HepG2 (cell line): Measurements from ENCODE around the gene BTF3L4. TPM values are rescaled to one million over a fixed set of nuclear protein-coding genes. Genes with fewer than 3 reads are reported as not detected.

Experiments
- BORCS8-MEF2B ChIP-seq: sonication (generic); formaldehyde crosslinking; IDR thresholded peaks from 2 replicates; pipeline ENCODE4 v1.8.0; 2022; ENCODE audit warnings: mild to moderate bottlenecking, missing genetic modification reagents
- CHD2 ChIP-seq: IDR thresholded peaks from 2 replicates; pipeline ENCODE4 v1.6.1; 2011; ENCODE audit warnings: low read depth, low read length, improper control_type of control experiment
- HMG20A ChIP-seq: IDR thresholded peaks from 2 replicates; pipeline ENCODE4 v1.6.1; 2016; ENCODE audit warnings: borderline replicate concordance
- KDM5B ChIP-seq: sonication (generic); formaldehyde crosslinking; IDR thresholded peaks from 2 replicates; pipeline ENCODE4 v1.4.0; 2020; ENCODE audit warnings: missing genetic modification reagents, mild to moderate bottlenecking, borderline replicate concordance
- KLF11 ChIP-seq: IDR thresholded peaks from 2 replicates; pipeline ENCODE4 v1.6.1; 2016; ENCODE audit warnings: missing compliant biosample characterization
- KMT2B ChIP-seq: IDR thresholded peaks from 2 replicates; pipeline ENCODE4 v1.6.1; 2016; ENCODE audit warnings: missing genetic modification reagents, missing compliant biosample characterization
- PHF21A ChIP-seq: sonication (generic); formaldehyde crosslinking; IDR thresholded peaks from 2 replicates; pipeline ENCODE4 v1.5.0; 2020; ENCODE audit warnings: mild to moderate bottlenecking, missing genetic modification reagents
- PLSCR1 ChIP-seq: sonication (generic); formaldehyde crosslinking; IDR thresholded peaks from 2 replicates; pipeline ENCODE4 v1.5.0; 2020; ENCODE audit warnings: missing genetic modification reagents, mild to moderate bottlenecking, borderline replicate concordance
- REL ChIP-seq: sonication (generic); formaldehyde crosslinking; conservative IDR thresholded peaks from 2 replicates; pipeline ENCODE4 v1.8.0; 2022; ENCODE audit warnings: mild to moderate bottlenecking, missing genetic modification reagents, moderate library complexity
- SP2 ChIP-seq: sonication (generic); formaldehyde crosslinking; IDR thresholded peaks from 2 replicates; pipeline ENCODE4 v1.5.1; 2020; ENCODE audit warnings: mild to moderate bottlenecking, missing genetic modification reagents
- TFDP1 ChIP-seq: IDR thresholded peaks from 2 replicates; pipeline ENCODE4 v1.6.1; 2016; ENCODE audit warnings: missing compliant biosample characterization, missing genetic modification reagents, borderline replicate concordance
- TGIF2 ChIP-seq: IDR thresholded peaks from 2 replicates; pipeline ENCODE4 v1.6.1; 2016; ENCODE audit warnings: control low read depth, missing compliant biosample characterization
- ZFX ChIP-seq: sonication (generic); formaldehyde crosslinking; IDR thresholded peaks from 2 replicates; pipeline ENCODE4 v1.4.0; 2020; ENCODE audit warnings: mild to moderate bottlenecking, low read depth, missing genetic modification reagents, moderate library complexity
- ZMYM4 ChIP-seq: sonication (generic); formaldehyde crosslinking; IDR thresholded peaks from 2 replicates; pipeline ENCODE4 v1.8.1; 2023; ENCODE audit warnings: mild to moderate bottlenecking, missing genetic modification reagents
- ZNF136 ChIP-seq: sonication (generic); formaldehyde crosslinking; IDR thresholded peaks from 2 replicates; pipeline ENCODE4 v1.8.1; 2022; ENCODE audit warnings: low read depth, mild to moderate bottlenecking, moderate library complexity, missing genetic modification reagents
- ZNF224 ChIP-seq: sonication (generic); formaldehyde crosslinking; IDR thresholded peaks from 2 replicates; pipeline ENCODE4 v1.5.0; 2020; ENCODE audit warnings: mild to moderate bottlenecking, missing genetic modification reagents
- ZNF232 ChIP-seq: sonication (generic); formaldehyde crosslinking; IDR thresholded peaks from 2 replicates; pipeline ENCODE4 v1.4.0; 2020; ENCODE audit warnings: missing genetic modification reagents, borderline replicate concordance
- ZNF333 ChIP-seq: sonication (generic); formaldehyde crosslinking; IDR thresholded peaks from 2 replicates; pipeline ENCODE4 v1.4.0; 2020; ENCODE audit warnings: mild to moderate bottlenecking, missing genetic modification reagents, borderline replicate concordance
- ZNF337 ChIP-seq: sonication (generic); formaldehyde crosslinking; IDR thresholded peaks from 2 replicates; pipeline ENCODE4 v1.5.1; 2020; ENCODE audit warnings: missing genetic modification reagents, low read depth, mild to moderate bottlenecking, borderline replicate concordance
- ZNF383 ChIP-seq: sonication (generic); formaldehyde crosslinking; IDR thresholded peaks from 2 replicates; pipeline ENCODE4 v1.4.0; 2020; ENCODE audit warnings: missing genetic modification reagents, mild to moderate bottlenecking, borderline replicate concordance
- ZNF678 ChIP-seq: sonication (generic); formaldehyde crosslinking; IDR thresholded peaks from 2 replicates; pipeline ENCODE4 v1.4.0; 2020; ENCODE audit warnings: mild to moderate bottlenecking, missing genetic modification reagents
- ZNF7 ChIP-seq: IDR thresholded peaks from 2 replicates; pipeline ENCODE4 v1.6.1; 2016; ENCODE audit warnings: missing biosample characterization, missing genetic modification reagents
- ZNF768 ChIP-seq: sonication (generic); formaldehyde crosslinking; IDR thresholded peaks from 2 replicates; pipeline ENCODE4 v1.4.0; 2020; ENCODE audit warnings: missing genetic modification reagents
- ZSCAN12 ChIP-seq: sonication (generic); formaldehyde crosslinking; IDR thresholded peaks from 2 replicates; pipeline ENCODE4 v1.9.0; 2021; ENCODE audit warnings: mild to moderate bottlenecking, missing genetic modification reagents
- polyA plus RNA-seq, 8 experiments: library from polyadenylated mRNA; depleted of rRNA in 3 of 8; stranded (reverse) in 7 of 8; unstranded in 1 of 8; fragments of >200 nt; fragmentation: Illumina TruSeq in 4 of 8; extraction: Trizol in 4 of 8; gene quantifications; 2 replicates each; pipeline versions ENCODE4 v1.2.1 to v1.2.3, GENCODE V29; 2011 to 2016; ENCODE audit warnings: low read depth in 4 of 8, missing spikeins in 1 of 8, mixed read lengths in 1 of 8; ENCODE audit not compliant: insufficient read depth in 1 of 8
- total RNA-seq, 5 experiments: library from RNA; depleted of rRNA; stranded (reverse); fragments of >200 nt; fragmentation: Illumina TruSeq; extraction: Trizol; gene quantifications; 2 replicates each; pipeline ENCODE4 v1.2.3, GENCODE V29; 2016; ENCODE audit warnings: low read depth in 1 of 5
- TF ChIP-seq, protein P1 (sequence below): sonication (generic); formaldehyde crosslinking; IDR thresholded peaks from 2 replicates; pipeline ENCODE4 v1.8.0; 2022; ENCODE audit warnings: mild to moderate bottlenecking, missing genetic modification reagents; ENCODE audit not compliant: insufficient replicate concordance
- TF ChIP-seq, protein P2 (sequence below): sonication (generic); formaldehyde crosslinking; IDR thresholded peaks from 2 replicates; pipeline ENCODE4 v1.4.0; 2020; ENCODE audit warnings: missing genetic modification reagents

The BTF3L4 gene
- total and polyA plus RNA-seq, 2 of the 13 experiments (the other 11 are each of a cell fraction or from before 2014, with no cell fraction given) = 59.0 to 74.3 TPM

- TF ChIP-seq, protein P1, sequence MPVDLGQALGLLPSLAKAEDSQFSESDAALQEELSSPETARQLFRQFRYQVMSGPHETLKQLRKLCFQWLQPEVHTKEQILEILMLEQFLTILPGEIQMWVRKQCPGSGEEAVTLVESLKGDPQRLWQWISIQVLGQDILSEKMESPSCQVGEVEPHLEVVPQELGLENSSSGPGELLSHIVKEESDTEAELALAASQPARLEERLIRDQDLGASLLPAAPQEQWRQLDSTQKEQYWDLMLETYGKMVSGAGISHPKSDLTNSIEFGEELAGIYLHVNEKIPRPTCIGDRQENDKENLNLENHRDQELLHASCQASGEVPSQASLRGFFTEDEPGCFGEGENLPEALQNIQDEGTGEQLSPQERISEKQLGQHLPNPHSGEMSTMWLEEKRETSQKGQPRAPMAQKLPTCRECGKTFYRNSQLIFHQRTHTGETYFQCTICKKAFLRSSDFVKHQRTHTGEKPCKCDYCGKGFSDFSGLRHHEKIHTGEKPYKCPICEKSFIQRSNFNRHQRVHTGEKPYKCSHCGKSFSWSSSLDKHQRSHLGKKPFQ (CRISPR knock-in tag) = peak; percentile 72
- TF ChIP-seq KDM5B (CRISPR knock-in tag) (peak; percentile 79; the same call in 1 of the 2 replicates), ZNF337 (CRISPR knock-in tag) (peak; percentile 82; the same call in 1 of the 2 replicates), KLF11 (no peak), ZMYM4 (CRISPR knock-in tag) (peak; percentile 79), ZNF383 (peak; percentile 33; the same call in 1 of the 2 replicates), ZNF678 (CRISPR knock-in tag) (0 out of 2 replicates have a peak, but pooled peaks have one; percentile 25), TGIF2 (CRISPR knock-in tag) (peak; percentile 79; the same call in 1 of the 2 replicates), TFDP1 (CRISPR knock-in tag) (no peak), ZNF232 (CRISPR knock-in tag) (no peak; the same call in 1 of the 2 replicates), HMG20A (no peak), ZSCAN12 (CRISPR knock-in tag) (no peak; the same call in 1 of the 2 replicates), PHF21A (no peak), ZNF224 (CRISPR knock-in tag) (peak; percentile 86; the same call in 1 of the 2 replicates), ZFX (CRISPR knock-in tag) (peak; percentile 91), PLSCR1 (0 out of 2 replicates have a peak, but pooled peaks have one; percentile 32), ZNF136 (CRISPR knock-in tag) (no peak; the same call in 1 of the 2 replicates), ZNF768 (CRISPR knock-in tag) (peak; percentile 63; the same call in 1 of the 2 replicates), ZNF333 (0 out of 2 replicates have a peak, but pooled peaks have one; percentile 60), KMT2B (peak; percentile 90), CHD2 (peak; percentile 28; the same call in 1 of the 2 replicates), REL (0 out of 2 replicates have a peak, but pooled peaks have one; percentile 31), ZNF7 (CRISPR knock-in tag) (0 out of 2 replicates have a peak, but pooled peaks have one; percentile 5), SP2 (CRISPR knock-in tag) (peak; percentile 46), BORCS8-MEF2B (CRISPR knock-in tag) (peak; percentile 33; the same call in 1 of the 2 replicates)
- TF ChIP-seq, protein P2, sequence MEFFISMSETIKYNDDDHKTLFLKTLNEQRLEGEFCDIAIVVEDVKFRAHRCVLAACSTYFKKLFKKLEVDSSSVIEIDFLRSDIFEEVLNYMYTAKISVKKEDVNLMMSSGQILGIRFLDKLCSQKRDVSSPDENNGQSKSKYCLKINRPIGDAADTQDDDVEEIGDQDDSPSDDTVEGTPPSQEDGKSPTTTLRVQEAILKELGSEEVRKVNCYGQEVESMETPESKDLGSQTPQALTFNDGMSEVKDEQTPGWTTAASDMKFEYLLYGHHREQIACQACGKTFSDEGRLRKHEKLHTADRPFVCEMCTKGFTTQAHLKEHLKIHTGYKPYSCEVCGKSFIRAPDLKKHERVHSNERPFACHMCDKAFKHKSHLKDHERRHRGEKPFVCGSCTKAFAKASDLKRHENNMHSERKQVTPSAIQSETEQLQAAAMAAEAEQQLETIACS = no peak
These were observed 829 bp upstream of the BTF3L4 start, which contains the start of gene TXNDC12 (continued) for GRCh38 chr1:52055066-52055865.
